Loucy (cell line): ENCODE data around the gene AWAT1.

Source experiments
- CTCF ChIP-seq: fragments of 200-600 bp; sonication (generic); conservative IDR thresholded peaks from 2 replicates; pipeline ENCODE4 v1.5.1; 2014; ENCODE audit warnings: mild to moderate bottlenecking, antibody characterized with exemption, low read length
- EZH2phosphoT487 ChIP-seq: fragments of 200-600 bp; IDR thresholded peaks from 2 replicates; pipeline ENCODE4 v1.6.1; 2018; ENCODE audit warnings: antibody characterized with exemption, mild to moderate bottlenecking, moderate library complexity, borderline replicate concordance

- no peak for TF ChIP-seq EZH2phosphoT487
- TF ChIP-seq CTCF: no peak
These were observed 44.6 kb downstream of the AWAT1 start for GRCh38 chrX:70279081-70279480.
